Fibroblast of villous mesenchyme (primary cell): ENCODE results near the gene CPNE8. TPM values are rescaled to one million over a fixed set of nuclear protein-coding genes. Genes with fewer than 3 reads are reported as not detected.

ENCODE experiments used
- DNase-seq: peaks from one replicate; pipeline ENCODE4 v3.0.0-alpha.2; 2010; ENCODE audit warnings: low read depth
- H3K4me3 ChIP-seq: 2 replicates; pipeline ENCODE4 v1.5.1; 2011; ENCODE audit warnings: low read depth, mild to moderate bottlenecking, low read length
- total RNA-seq: library from RNA; depleted of rRNA; stranded (reverse); fragments of >200 nt; gene quantifications from 2 replicates; pipeline ENCODE4 v1.2.3, GENCODE V29; 2012
- TF ChIP-seq, protein P1 (sequence below): IDR thresholded peaks from 2 replicates; pipeline ENCODE4 v1.5.1; 2012; ENCODE audit warnings: low read depth, mild to moderate bottlenecking, low read length; ENCODE audit not compliant: insufficient read depth

CPNE8 gene
- total RNA-seq, 1 donor, result 21.2 TPM

DNA sequence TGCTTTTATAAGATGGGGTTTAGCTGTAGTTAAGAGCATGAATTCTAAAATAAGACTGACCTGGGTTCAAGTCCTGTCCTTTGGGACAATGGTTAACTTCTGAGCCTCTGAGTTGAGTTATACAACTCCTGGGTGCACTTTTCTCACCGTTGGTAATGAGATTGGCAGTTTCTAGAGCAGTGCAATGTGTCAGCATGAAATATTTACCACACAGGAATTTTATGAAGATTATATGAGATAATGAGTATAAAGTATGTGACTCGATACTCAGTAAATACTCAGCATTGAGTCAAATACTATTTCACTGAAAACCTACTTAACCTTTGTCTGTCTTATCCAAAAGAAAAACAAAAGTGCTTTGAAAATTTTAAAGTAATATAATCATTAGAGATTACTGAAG is 214.2 kb downstream of the CPNE8 start:
- DNase-seq, result no peak
- no peak overlapping the region for H3K4me3 ChIP-seq
- TF ChIP-seq, protein P1, sequence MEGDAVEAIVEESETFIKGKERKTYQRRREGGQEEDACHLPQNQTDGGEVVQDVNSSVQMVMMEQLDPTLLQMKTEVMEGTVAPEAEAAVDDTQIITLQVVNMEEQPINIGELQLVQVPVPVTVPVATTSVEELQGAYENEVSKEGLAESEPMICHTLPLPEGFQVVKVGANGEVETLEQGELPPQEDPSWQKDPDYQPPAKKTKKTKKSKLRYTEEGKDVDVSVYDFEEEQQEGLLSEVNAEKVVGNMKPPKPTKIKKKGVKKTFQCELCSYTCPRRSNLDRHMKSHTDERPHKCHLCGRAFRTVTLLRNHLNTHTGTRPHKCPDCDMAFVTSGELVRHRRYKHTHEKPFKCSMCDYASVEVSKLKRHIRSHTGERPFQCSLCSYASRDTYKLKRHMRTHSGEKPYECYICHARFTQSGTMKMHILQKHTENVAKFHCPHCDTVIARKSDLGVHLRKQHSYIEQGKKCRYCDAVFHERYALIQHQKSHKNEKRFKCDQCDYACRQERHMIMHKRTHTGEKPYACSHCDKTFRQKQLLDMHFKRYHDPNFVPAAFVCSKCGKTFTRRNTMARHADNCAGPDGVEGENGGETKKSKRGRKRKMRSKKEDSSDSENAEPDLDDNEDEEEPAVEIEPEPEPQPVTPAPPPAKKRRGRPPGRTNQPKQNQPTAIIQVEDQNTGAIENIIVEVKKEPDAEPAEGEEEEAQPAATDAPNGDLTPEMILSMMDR, result no peak

DNA sequence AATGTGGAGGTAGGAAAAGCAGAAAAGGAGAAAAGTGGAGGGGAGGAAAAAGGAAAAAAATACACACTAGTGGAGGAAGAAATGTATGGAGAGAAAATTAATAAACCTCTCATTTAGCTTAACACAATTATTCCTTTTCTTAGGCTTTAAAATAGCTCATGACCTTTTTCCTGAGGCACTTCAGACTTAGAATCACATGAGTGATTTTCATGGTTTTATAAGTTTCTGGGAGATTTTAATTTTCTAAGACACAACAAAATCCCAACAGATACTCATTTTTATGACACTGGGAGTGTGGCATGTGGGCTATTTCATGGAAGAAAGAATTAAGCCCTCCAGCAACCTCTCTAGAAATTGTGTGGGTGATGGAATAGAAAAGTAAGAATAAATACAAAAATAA is 214.7 kb downstream of the CPNE8 start:
- TF ChIP-seq, protein P1, result no peak
- no peak overlapping the region for H3K4me3 ChIP-seq
- no peak for DNase-seq

DNA sequence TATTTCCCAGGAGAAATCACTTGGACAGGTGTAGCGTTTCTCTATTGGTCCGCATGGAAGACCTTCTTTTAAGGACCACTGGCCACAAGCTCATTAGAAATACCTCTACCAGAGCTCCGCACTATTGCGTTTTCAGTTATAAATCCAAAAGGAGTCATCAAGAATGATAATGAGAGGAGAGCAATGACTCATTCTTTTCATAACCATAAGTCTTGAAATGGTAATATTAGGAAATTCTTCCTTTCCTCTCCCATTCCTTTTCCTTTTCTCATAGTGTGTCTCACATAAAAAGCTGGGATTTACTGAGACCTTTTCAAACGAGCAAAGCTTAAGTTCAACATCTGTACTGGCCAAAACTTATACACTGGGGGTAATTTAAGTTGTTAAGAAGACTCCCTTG is 215.7 kb downstream of the CPNE8 start:
- TF ChIP-seq, protein P1, result no peak
- H3K4me3 ChIP-seq, result no peak overlapping the region
- peak; percentile 50 for DNase-seq

DNA sequence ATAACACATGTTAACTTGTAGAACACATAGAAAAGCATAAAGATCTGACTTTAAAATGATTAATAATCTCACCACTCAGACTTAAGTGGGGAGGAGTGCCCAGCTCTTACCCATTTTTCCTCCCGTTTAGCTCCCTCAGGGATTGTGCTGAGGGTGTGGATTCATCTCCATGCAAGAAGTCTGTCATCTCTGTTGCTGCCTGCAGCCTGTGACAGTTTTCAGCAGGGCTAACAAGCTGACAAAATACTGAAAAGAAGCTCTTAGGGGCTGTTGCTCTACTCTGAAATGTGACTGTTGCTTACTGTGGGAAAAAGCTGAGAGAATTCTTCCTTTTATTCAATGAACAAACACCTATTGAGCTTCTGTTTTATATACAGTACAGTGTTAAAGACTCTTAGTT is 216.2 kb downstream of the CPNE8 start:
- TF ChIP-seq, protein P1, result no peak
- H3K4me3 ChIP-seq, result no peak overlapping the region
- DNase-seq, result no peak

DNA sequence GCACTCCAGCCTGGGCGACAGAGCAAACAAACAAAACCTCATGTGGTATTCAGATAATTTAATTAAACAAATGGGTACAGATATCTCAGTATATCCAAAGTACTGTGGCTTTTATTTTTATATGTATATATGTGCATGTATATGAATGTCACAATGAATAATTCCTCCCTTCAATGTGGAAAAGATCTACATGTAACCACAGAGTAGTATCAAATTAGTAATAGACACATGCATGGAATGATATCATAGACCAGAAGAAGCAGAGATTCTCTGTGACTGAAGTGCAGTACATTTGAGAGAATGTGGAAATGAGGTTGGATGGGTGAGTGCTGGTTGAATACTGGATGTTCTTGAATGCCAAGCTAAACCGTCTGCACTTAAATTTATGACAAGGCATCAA is 222.9 kb downstream of the CPNE8 start:
- TF ChIP-seq, protein P1, result no peak
- H3K4me3 ChIP-seq, result no peak overlapping the region
- DNase-seq, result no peak

DNA sequence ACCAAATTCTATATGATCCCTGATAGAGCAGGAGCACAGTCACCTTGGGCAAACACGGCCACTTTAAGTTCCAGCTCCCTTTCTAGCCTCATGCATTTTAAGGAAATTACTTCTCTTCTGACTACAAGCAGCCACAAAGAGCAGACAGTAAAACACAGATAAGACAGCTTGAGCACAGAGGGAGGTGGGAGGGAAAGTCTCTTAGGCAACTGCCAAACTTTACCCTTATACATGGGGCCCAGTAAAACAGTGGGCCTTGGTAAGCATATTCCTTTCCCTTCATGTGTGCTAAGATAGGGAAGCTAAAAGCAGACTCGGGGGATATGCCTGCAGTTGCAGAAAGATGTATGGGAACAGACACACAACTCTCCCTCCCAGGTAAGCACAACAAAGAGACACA is 235.9 kb downstream of the CPNE8 start:
- TF ChIP-seq, protein P1, result no peak
- peak; percentile 29 for DNase-seq
- no peak overlapping the region for H3K4me3 ChIP-seq

DNA sequence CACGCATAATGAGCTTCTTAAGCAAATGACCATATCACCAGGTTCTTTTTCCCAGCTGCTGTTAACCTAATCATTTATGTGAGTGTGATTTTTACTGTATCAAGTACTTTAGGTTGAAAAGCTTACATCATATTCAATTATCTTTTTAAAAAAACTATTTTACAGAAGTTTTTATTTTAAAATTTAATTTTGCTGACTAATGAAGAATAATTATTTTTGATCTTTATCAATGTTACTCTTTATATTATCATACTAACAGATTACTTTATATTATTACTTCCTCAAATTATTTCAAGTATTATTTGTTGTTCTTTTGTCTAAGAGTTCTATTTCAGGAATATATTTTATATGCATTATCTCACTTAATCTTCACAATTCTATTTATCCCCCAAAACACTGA is 236.3 kb downstream of the CPNE8 start:
- H3K4me3 ChIP-seq, result no peak overlapping the region
- DNase-seq, result no peak
- TF ChIP-seq, protein P1, result no peak
